DND-41 (cell line): Measurements from ENCODE around the gene PLEKHA6.

Source experiments
- ATAC-seq: fragments of 200-7000 bp; cut with Tn5 transposase; 3 replicates; pipeline ENCODE4 v1.9.1; 2021; ENCODE audit warnings: low read depth; ENCODE audit not compliant: insufficient read depth
- DNase-seq: peaks from one replicate; pipeline ENCODE4 v3.0.0-alpha.2; 2020
- H2AFZ ChIP-seq: 2 replicates; pipeline ENCODE4 v1.6.0; 2012; ENCODE audit warnings: low read depth, low read length
- H3K27ac ChIP-seq: 2 replicates; pipeline ENCODE4 v1.5.1; 2012; ENCODE audit warnings: low read length, inconsistent platforms
- H3K27me3 ChIP-seq: fragments of 200-600 bp; sonication (generic); 2 replicates; pipeline ENCODE4 v1.6.0; 2012; ENCODE audit warnings: low read length, mild to moderate bottlenecking, inconsistent platforms; ENCODE audit not compliant: insufficient read depth, poor library complexity
- H3K36me3 ChIP-seq: 2 replicates; pipeline ENCODE4 v1.5.1; 2012; ENCODE audit warnings: low read length, inconsistent platforms; ENCODE audit not compliant: insufficient read depth
- H3K4me1 ChIP-seq: 2 replicates; pipeline ENCODE4 v1.5.1; 2012; ENCODE audit warnings: mild to moderate bottlenecking, low read length; ENCODE audit not compliant: insufficient read depth
- H3K4me2 ChIP-seq: 2 replicates; pipeline ENCODE4 v1.6.0; 2012; ENCODE audit warnings: mild to moderate bottlenecking, moderate library complexity, low read length, inconsistent platforms; ENCODE audit not compliant: insufficient read depth
- H3K4me3 ChIP-seq, 2 experiments: fragments of 200-600 bp in 1 of 2; shearing (Covaris generic) in 1 of 2; 2 replicates each; pipeline ENCODE4 v1.5.1; 2012 to 2016; ENCODE audit warnings: inconsistent platforms in 2 of 2, low read length in 2 of 2, mild to moderate bottlenecking in 2 of 2, low read depth in 1 of 2, moderate library complexity in 1 of 2
- H3K79me2 ChIP-seq: 2 replicates; pipeline ENCODE4 v1.6.0; 2012; ENCODE audit warnings: low read length, inconsistent platforms; ENCODE audit not compliant: insufficient read depth
- H3K9ac ChIP-seq: 2 replicates; pipeline ENCODE4 v1.6.0; 2012; ENCODE audit warnings: low read depth, mild to moderate bottlenecking, inconsistent platforms, low read length, moderate library complexity
- H3K9me3 ChIP-seq: 2 replicates; pipeline ENCODE4 v1.5.1; 2012; ENCODE audit warnings: low read length, moderate library complexity, mild to moderate bottlenecking, inconsistent platforms; ENCODE audit not compliant: insufficient read depth, severe bottlenecking
- H4K20me1 ChIP-seq: 2 replicates; pipeline ENCODE4 v1.6.0; 2012; ENCODE audit warnings: low read length; ENCODE audit not compliant: insufficient read depth
- EZH2 ChIP-seq: IDR thresholded peaks from 3 replicates; pipeline ENCODE4 v1.6.1; 2012; ENCODE audit warnings: borderline replicate concordance, low read depth, mild to moderate bottlenecking, moderate library complexity, low read length, inconsistent platforms; ENCODE audit not compliant: severe bottlenecking
- TF ChIP-seq, protein P1 (sequence below): IDR thresholded peaks from 2 replicates; pipeline ENCODE4 v1.5.1; 2012; ENCODE audit warnings: borderline replicate concordance, low read length, moderate library complexity, mild to moderate bottlenecking; ENCODE audit not compliant: poor library complexity, severe bottlenecking; ENCODE audit errors: extremely low read depth

PLEKHA6 gene

GRCh38 chr1:204342310-204342709 is 17.4 kb downstream of the PLEKHA6 start:
- no peaks in the 10 kb centered on the region for H3K4me1 ChIP-seq
- no peak overlapping the region for H3K4me2 ChIP-seq
- no peaks in the 10 kb centered on the region for H4K20me1 ChIP-seq
- no peaks in the 10 kb centered on the region for H3K79me2 ChIP-seq
- no peak overlapping the region for H3K9ac ChIP-seq
- H3K9me3 ChIP-seq = no peaks in the 10 kb centered on the region
- peaks cover 55% of the 10 kb centered on the region for H3K27me3 ChIP-seq
- DNase-seq = no peak
- no peaks in the 10 kb centered on the region for H3K36me3 ChIP-seq
- H3K27ac ChIP-seq = no peak overlapping the region
- H3K4me3 ChIP-seq = no peak overlapping the region
- TF ChIP-seq EZH2 = no peak
- TF ChIP-seq, protein P1, sequence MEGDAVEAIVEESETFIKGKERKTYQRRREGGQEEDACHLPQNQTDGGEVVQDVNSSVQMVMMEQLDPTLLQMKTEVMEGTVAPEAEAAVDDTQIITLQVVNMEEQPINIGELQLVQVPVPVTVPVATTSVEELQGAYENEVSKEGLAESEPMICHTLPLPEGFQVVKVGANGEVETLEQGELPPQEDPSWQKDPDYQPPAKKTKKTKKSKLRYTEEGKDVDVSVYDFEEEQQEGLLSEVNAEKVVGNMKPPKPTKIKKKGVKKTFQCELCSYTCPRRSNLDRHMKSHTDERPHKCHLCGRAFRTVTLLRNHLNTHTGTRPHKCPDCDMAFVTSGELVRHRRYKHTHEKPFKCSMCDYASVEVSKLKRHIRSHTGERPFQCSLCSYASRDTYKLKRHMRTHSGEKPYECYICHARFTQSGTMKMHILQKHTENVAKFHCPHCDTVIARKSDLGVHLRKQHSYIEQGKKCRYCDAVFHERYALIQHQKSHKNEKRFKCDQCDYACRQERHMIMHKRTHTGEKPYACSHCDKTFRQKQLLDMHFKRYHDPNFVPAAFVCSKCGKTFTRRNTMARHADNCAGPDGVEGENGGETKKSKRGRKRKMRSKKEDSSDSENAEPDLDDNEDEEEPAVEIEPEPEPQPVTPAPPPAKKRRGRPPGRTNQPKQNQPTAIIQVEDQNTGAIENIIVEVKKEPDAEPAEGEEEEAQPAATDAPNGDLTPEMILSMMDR = no peak
- no peak for ATAC-seq
- no peak overlapping the region for H2AFZ ChIP-seq

GRCh38 chr1:204341380-204341779 is 18.3 kb downstream of the PLEKHA6 start:
- H3K4me2 ChIP-seq = no peak overlapping the region
- TF ChIP-seq EZH2 = no peak
- TF ChIP-seq, protein P1 = no peak

GRCh38 chr1:204340081-204340889 is 19.4 kb downstream of the PLEKHA6 start:
- no peaks in the 10 kb centered on the region for H4K20me1 ChIP-seq
- no peak overlapping the region for H3K4me2 ChIP-seq
- H3K79me2 ChIP-seq = no peaks in the 10 kb centered on the region
- peaks cover 64% of the 10 kb centered on the region for H3K27me3 ChIP-seq
- no peak overlapping the region for H3K27ac ChIP-seq
- H3K9me3 ChIP-seq = no peaks in the 10 kb centered on the region
- H2AFZ ChIP-seq = no peak overlapping the region
- DNase-seq = no peak
- no peaks in the 10 kb centered on the region for H3K36me3 ChIP-seq
- H3K4me3 ChIP-seq = no peak overlapping the region
- TF ChIP-seq, protein P1 = no peak
- no peak for TF ChIP-seq EZH2
- H3K9ac ChIP-seq = no peak overlapping the region
- H3K4me1 ChIP-seq = no peaks in the 10 kb centered on the region
- ATAC-seq = no peak

More at GRCh38 chr1:204341380-204341779, 18.3 kb downstream of the PLEKHA6 start:
- Histone ChIP-seq H4K20me1 (no peaks in the 10 kb centered on the region), H3K36me3 (no peaks in the 10 kb centered on the region), H3K4me3 (no peak overlapping the region), H3K27me3 (peaks cover 63% of the 10 kb centered on the region), H3K4me1 (no peaks in the 10 kb centered on the region), H3K79me2 (no peaks in the 10 kb centered on the region), H2AFZ (no peak overlapping the region), H3K9me3 (no peaks in the 10 kb centered on the region), H3K9ac (no peak overlapping the region), H3K27ac (no peak overlapping the region)
- ATAC-seq (no peak), DNase-seq (no peak)
